ENCODE data around the gene TRAF3.

Gene TRAF3

DNA sequence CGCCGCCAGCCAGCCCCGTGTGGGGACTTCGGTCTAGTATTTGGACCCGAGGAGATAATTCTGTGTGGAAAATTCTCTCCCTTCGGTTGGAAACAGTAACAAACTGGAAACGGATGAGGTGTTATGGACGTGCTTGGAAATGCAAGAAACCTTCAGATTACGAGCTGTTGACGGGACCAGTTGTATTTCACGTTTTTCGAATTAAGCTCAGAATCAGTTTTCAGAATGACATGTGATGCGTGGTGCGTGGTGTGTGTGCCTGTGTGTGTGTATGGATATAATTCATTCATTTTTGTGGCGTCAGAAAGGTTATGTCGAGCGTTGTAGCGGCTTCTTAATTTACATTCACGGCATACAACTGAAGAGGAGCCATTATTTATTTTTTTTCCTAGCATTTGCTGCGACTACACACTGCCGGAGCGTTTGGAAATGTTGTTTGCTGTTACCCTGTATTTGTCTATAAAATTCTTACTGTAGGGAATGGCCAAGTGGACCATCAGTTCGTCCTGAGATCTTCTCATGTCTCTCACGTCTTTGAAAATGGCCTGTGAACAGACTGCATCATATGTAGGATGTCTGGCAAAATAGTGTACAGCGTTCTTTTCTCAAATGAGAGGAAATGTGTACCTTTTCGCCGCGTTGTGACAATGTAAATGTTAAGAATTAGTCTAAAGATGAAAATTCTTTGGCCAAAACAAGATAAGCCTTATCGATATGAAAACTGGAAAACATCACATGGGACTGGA lies 1.3 kb downstream of the TRAF3 start:
- peak; percentile 53 for DNase-seq

DNA sequence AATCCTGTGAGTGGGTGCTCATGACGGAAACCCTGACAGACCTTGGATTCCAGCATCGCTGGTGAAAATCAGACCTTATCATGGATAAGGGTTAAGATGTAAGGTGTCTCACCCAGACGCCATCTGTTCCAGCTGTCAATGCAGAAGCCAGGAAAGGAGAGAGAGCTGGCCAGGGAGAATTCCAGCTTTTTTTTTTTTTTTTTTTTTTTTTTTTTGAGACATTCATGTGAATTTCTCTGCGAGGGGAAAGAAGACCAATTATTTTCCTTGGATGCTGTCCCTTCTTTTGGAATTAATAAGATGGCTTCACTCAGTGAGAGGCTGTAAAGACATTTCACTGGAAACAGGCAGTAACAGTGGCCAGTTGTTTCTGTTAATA lies 1.8 kb downstream of the TRAF3 start:
- no peak for DNase-seq

DNA sequence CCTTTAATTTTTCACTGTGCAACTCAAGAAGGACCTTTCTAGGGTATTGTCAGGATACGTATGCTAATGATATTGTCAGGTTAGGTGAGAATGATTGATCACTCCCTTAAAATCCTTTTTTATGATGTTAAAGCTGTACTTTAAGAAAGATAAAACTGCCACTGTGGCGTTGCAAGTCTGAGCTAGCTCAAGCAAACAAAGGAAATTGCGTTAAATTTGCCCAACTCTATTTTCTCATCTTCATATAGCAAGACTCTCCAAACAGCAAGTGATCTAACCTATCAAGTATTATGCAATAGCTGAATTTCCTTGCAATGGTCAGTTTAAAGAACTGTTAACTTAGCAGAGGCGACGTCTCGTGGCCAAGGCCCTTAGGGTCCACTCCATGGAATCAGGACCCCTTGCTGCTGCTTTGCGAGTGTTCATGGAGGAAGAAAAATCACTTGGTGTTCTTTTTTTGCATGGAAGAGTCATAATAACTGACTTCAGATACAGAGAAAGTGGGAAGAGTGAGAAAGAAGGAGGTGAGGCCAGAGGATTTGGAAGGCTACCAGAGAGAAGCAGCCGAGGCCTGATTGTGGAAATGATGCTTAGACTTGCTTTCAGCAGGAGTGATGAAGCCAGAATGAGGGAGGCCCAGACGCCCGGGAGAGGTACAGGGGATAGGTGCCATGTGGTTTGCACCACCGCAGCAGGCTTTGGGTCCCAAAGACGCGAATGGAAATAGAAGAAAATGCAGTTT lies 2.5 kb downstream of the TRAF3 start:
- DNase-seq, result no peak

DNA sequence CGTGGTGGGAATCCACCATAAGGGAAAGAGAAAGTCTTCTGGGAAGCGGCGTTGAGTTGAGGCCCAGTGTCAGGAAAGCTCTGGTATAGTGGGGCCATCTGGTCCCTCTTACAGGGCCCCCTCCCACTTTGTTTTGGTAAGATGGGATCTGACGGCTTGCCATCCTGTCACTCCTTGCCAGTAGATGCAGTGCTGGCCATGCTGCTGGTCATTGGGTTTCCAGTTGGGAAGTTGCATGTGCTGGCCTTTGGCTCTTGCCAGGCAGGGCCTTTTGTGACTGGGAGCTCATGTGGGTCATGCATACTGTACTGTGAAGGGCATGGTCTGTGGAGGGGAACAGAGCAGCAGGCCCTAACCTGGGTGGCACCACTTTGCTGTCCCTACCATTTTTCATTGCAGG lies 3.8 kb downstream of the TRAF3 start:
- no peak for DNase-seq

DNA sequence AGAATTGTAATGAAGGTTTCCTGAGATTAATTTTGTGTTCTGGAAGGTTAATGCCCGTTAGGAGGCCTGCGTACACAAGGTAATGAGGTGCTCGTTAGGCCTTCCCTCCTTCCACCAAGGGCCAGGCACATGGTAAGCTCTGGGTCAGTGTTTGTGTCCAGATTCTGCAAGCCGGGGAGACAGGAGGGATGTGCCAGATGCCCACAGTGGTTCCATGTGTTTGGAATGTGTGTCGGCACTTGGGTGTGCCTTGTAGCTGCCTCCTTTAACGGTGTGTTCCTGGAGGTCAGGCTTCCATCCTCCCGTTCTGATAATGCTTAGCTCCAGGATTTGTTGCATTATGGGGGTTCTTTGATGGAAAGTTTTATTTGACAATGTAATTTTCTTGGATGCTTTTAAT lies 5.7 kb downstream of the TRAF3 start:
- no peak for DNase-seq

DNA sequence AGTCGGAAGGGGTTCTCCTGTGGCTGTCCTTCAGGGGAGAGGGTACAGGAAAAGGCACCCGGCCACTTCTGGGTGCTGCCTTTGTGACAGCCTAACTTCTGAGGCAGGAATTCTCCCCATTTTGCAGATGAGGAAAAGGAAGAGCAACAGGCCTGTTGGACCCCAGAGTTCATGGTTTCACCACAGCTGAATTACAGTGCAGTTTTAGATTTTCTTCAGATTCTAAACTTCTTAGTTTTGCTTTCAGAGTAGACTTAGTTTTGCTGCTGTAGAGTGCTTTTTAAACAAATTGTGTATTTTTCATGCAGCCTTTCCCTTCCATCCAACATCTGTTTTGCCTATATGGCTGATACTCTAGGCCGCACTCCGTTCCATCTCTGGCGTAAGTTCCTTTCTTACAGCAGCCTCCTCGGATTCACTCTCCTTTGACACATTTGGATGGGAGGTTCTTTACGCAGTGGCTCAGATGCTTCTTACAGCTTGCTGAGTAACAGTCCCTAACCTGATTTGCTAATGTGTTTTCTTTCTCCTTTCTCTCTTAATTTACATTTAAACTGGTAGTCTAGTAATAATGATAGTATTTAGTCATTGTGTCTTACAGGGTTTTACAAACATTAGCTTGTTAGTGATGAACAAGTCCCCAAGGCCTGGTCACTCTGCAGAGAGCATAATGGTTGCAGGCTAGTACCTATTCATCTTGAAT lies 7.8 kb downstream of the TRAF3 start:
- DNase-seq, result no peak

DNA sequence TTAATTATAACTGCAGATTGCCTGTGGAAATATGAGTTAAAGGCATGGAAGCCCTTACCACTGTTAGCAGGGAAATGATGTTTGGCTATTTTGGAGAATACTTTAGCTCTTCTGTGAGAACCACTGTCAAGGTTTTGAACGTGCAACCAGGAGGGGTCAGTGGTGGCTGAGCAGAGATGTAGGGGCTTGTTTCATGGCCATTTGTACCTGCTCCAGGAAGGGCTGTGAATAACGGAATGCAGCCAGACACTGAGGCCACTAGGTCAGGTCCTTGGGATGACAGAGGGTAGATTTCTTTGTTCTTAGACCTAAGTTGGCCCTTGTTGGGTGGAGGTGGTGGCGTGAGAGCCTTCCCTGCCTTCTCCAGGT lies 8.3 kb downstream of the TRAF3 start:
- no peak for DNase-seq

DNA sequence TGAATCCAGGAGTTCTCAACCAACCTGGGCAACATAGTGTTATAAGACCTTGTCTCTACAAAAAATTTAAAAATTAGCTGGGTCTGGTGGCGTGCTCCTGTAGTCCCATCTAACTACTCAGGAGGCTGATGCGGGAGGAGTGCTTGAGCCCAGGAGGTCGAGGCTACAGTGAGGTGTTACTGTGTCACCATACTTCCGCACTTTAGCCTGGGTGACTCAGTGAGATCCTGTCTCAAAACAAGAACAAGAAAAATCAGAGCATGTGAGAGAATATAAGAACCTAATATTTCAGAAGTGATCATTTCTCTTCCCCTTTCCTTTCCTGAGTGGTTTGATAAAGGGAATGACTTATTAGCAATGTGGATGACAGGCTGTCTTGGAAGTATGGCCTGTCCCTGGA lies 9.5 kb downstream of the TRAF3 start:
- no peak for DNase-seq

DNA sequence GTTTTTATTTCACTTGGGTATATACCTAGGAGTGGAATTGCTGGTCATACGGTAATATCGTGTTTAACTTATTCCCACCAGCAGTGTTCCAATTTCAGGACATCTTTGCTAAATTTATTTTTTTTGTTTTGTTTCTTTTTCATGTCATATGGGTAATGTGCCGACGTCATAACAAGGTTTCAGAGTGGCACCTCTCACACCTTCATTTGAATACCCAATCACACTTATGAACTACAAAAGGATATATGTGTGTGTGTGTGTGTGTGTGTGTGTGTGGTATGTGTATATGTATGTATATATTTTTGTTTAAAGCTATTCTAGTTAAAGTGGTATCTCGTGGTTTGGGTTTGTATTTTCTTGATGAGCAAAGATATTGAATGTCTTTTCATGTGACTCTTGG lies 12.1 kb downstream of the TRAF3 start:
- no peak for DNase-seq

DNA sequence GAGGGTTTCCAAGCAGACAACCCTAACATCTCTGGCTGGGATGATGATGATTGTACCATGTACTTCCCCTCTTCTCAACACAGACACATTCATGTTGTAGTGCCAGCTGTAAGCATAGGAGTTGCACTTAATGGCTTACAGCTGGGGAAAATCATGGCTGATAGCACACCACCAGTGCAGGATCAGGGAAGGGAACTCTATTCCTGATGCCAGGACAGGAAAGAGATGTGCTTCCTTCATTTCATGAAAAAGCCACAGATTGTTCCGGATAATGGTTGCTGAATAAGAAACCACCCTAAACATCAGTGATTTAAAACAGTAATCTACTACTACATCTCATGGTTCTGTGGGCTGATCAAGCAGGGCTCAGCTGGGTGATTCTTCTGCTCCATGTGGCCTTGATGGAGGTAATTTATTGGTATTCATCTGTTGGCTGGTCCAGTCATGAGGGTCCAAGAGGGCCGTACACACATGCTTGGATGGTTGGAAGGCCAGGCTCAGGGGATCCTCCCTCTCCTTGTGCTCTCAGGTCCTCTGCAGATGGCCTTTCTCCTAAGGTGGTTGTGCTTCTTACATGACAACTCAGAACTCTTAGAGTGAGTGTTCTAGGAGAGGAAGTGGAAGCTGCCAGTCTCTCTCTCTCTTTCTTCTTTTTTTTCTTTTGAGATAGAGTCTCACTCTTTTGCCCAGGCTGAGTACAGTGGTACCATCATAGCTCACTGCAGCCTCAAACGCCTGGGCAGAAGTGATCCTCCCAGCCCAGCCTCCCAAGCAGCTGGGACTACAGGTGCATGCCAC lies 16.5 kb downstream of the TRAF3 start:
- DNase-seq, result no peak

DNA sequence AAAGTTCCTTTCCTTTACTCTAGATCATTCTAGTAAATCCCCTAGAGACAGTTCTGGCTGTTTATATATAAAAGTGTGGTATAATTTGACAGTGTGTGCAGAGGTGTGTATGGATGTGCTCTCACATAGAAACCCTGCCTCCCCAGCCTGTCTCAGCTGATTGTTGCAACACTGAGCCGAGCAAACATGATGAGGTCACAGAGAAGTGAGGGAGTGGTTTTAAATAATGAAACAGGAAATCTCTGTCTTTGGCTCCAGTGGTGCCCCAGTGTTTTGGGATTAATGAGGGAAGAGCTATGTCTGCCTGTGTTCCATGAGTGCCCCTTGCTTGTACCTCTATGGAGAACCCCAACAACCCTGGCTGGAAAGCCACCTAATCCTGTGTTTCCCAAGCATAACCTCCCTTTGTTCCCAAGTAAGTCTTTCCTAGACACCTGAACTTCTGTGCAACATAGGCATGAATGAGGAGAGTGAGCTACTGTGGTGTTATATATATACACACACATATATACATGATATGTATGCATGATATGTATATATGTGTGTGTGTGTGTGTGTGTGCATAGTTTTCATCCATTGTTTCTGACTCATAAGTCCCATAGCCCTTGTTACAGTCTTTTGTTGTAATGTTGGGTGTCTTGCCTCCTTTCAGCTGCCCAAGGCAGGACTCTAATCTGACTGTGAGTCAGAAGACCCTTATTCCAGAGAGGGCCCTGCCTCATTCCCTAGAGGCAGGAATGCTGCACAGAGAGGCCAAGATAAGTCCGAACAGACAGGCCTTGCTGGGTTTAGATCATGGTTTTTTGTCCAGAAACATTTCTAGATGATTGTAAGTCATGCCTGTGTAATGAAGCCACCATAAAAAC lies 18.0 kb downstream of the TRAF3 start:
- DNase-seq, result no peak

DNA sequence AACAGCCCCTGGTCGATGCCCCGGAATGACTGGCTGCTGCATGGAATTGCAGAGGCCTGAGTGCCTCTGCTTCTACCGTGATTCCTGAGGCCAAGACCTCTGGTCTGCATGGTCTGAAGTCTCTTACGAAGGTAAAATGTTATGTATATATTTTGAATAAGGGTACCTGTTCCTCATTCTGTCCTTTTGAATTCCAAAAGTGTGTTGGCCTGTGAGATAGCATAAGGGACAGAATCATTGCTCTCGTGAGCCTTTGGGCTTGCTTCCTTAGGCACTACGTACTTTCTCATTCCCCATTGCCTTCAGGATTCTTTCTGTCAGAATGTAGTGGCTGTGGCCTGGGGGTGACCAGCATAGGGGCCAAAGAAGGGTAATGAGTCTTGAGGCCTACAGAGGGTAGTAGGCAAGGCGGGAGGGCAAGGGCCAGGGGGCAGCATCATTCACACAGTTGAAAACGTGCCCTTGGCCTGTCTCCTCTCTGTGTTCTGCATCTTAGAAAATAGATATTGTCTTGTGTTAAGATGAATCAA lies 19.5 kb downstream of the TRAF3 start:
- no peak for DNase-seq

DNA sequence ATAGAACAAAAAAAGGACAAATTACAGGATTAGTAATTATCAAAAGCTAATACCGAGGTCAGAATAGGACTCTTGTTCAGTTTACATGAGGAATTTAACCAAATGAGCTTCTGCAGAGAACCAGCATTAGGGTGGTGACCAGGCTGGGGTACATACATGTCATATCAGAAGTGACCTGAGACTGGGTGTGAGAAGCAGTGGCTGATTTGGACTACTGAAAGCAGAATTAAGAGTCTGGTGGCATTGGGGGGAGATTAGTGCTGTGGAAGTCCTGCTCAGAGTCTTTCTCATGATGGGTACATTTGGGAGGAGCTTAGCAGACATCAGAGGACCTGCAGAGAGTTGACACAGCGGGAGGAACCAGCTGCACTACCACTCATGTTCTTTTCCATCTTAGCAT lies 21.7 kb downstream of the TRAF3 start:
- DNase-seq, result no peak

DNA sequence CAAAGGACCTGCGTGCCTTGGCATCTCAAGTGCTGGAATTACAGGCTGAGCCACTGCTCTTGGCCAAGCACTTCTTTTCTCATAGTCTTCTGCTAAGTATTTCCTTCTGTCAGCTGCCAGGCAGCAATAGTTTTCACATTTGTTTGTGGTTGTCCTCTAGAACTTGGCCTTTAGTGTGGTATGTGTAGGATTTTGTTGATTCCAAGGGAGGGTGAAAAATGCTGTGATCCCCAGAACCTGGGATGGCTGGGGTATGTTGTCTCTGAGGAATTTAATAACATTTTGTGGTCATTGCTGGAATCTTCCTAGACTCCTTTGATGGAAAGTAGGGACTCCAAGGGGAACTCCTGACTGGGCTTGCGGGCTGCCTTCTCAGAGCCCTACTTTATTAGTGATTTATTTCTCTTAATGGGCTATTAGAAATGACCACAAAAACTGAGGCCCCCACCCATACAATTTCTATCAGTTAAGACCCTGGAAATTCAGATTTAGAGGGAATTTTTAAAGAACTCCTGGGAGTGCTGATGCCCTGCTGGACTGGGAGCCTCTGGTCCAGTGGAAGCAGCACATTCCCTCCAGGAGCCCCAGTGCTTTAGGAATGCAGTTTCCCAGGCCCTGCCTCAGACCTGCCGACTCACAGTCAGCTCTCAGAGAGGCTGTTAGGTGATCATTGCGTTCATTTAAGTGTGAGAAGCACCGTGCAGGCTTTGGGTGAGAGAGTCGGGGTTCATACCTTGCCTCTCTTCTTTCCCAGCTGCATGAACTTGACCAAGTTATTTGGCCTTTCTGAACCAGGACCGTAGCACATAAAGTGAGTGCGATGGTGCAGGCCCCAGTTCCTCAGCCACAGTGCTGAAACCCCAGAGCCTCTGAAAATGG lies 22.7 kb downstream of the TRAF3 start:
- no peak for DNase-seq

DNA sequence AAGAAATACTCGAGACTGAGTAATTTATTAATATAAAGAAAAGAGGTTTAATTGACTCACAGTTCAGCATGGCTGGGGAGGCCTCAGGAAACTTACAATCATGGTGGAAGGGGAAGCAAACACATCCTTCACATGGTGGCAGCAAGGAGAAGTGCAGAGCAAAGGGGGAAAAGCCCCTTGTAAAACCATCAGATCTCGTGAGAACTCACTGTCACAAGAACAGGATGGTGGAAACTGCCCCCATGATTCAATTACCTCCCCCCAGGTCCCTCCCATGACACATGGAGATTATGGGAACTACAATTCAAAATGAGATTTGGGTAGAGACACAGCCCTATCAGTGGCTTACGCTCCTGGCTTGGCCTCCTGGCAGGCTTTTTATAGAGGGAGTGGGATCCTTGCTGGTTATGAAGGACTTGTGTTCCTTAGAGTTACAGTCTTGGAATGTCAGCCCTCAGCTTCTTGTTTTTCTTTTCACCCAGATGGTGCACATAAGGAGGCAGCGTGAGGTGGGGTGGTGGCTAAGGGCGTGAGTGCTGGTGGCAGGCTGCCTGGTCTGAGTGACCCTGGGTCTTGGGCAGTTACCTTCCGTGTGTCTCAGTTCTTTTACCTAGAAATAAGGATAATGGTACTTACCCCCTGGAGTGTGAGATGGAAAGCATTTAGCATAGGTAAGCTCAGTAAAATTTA lies 25.7 kb downstream of the TRAF3 start:
- DNase-seq, result no peak

DNA sequence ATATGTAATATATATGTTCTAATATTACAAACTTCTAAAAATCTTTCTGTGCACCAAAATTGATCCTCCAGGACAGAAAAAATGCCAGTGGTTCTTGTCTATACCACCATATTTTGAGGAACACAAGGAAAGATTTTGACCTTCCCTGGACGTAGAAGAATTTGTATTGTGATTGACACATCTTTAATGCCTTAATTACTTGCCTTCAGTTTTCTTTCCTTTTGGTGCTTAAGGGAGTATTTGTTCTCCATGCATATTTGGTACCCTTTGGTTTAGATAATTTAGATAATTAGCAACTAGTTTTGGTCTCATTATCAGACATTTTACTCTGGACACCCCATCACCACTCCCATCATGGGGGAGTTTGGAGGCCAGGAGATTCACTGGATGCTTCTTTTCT lies 27.6 kb downstream of the TRAF3 start:
- DNase-seq, result no peak

DNA sequence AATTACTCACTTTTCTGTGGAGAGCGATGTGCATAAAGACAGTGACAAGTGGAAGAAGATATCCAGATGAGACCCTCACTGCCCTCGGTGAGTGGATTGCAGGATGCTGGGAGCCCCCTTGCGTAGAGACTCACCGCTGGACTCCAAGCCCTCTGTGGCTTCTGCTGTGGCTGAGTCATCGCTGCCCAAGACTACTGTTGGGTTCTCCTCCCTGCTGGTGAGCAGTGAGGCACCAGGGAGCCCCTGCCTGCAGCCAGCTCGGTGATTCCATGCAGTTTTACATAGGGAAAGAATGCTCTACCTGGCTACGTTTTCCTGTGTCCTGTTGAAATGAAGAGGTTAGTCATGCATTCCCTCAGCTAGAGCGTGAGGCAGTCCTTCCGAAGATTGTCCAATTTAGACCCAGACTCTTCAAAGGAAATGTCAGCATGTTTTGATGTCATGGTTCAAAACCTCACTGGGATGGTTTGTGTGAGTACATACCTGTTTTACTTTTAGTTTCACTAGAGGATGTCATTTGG lies 28.2 kb downstream of the TRAF3 start:
- no peak for DNase-seq

DNA sequence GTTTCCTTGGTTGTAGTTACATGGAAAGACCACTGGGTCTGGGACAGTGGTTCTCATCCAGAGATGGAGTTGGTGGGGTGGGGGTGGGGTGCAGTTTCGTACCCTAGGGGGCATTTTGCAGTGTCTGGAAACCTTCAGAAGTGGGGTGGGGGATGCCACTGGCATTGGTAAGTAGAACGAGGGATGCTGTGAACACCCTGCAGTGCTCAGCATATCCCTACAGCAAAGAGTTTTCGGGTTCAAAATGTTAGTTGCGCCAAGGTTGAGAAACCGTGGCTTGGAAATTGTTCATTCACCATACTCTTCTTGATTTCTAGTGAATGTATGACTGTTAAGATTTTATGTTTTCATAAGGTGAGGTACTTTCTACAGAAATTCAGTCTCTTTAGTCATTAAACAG lies 28.7 kb downstream of the TRAF3 start:
- DNase-seq, result no peak

DNA sequence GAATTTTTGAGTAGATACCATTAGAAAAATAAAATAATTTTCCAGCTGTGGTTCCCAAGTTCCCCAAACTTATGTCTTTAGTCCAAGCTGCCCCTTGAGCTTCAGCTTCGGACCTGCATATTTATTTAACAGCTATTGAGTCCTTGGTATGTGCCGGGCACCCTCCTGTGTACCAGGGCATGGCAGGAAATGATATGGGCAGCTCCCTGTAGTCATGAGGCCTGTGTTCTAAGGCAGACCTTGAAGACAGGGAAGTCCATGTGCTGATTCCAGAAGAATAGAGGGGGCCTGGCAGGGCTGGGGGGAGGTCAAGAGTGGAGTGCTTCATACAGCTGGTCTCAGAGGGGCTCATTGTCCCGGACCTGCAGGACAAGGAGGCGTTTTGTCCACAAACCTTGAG lies 29.2 kb downstream of the TRAF3 start:
- DNase-seq, result no peak

DNA sequence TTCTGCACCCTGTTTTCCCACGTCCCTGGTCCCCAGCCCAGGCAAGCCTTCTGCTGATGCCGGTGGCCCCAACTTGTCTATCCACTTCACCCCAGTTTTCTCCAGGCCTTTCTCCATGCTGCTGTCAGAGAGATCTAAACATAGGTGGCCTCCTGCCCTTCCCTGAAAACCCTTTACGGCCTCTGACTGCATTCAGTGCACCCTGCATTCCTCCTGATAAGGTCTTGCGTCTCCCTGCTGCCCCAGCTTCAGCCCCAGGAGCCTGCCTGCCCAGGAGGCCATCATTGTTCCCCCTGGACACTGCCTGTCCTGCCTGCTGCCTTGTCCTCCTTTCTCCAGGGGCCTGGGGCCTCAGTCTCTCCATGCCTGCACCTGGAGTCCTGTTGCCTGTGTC lies 29.8 kb downstream of the TRAF3 start:
- no peak for DNase-seq

All from NCI-H1694 treated with DMSO at 0.1 percent for 48 hours (cell line).